Measurements from ENCODE around the gene GORASP2. TPM values are rescaled to one million over a fixed set of nuclear protein-coding genes. Genes with fewer than 3 reads are reported as not detected.

The GORASP2 gene
- total and polyA plus RNA-seq, 2 of the 4 experiments (the other 2 are of a cell fraction): 53.1 to 156 TPM

DNA sequence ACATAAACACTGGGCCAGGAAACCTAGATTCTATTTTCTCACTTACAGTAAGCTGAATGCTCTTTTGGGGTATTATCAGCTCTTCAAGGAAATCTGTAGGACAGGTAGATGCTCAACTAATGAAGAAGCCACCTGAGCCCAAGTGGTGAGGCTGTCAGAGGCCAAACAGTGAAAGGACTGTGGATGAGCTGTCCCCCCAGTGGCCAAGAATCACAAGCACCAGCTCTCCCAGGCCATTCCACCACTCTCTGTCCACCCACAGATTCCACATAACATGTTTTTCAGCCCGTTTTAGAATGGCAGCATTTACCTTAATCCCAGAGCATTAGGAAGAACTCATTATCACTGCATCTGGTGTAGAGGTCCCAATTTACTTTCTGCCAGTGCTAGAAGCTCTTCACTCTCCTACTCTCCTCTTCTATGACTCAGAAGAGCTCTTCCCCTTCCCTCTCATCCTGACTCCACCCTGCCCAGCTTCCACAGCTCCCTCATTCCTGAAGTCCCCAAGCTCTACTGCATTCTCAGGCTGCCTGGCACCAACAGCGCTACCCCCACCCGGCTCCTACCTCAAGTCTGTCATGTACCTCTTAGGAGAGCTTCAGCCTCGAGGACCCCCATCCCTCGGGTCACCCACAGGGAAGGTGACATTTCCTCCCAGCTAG lies 43.8 kb upstream of the GORASP2 start:
- ChIA-PET POLR2A (ENCODE audit: unreplicated experiment) (no interaction called here), CTCF (interaction anchor here (2.3 kb wide), 1 partner anchor 13 kb away, joined by 8 read pairs; no protein-coding TSS in a partner anchor)
- H4K91ac ChIP-seq (ENCODE audit: insufficient read depth, low read depth, low read length): no peak overlapping the region
- H3K23ac ChIP-seq (ENCODE audit: low read depth, low read length): no peak overlapping the region
- no TSS peak for BruUV-seq (replicated peaks)
- H3K18ac ChIP-seq (ENCODE audit: low read depth, low read length): no peak overlapping the region
- H2AK9ac ChIP-seq (replicated peaks; ENCODE audit: low read depth, low read length, poor library complexity): no peak overlapping the region
- H3K4me1 ChIP-seq (ENCODE audit: control insufficient read depth, insufficient read depth, low read length): no peaks in the 10 kb centered on the region
- 33% methylated on average over 1 of the region's 5 CpGs; no CpG with 5 or more reads in 1 of the 2 experiments for WGBS, 2 experiments (ENCODE audit: extremely low coverage in 2 of 2, insufficient read length in 1 of 2)
- in situ Hi-C loops (cut with MboI; ENCODE audit: low sequenced_read_pairs) (no loop called here), dilution Hi-C loops (cut with HindIII; ENCODE audit: low sequenced_read_pairs, unreplicated experiment) (no loop called here), intact Hi-C loops (cut with micrococcal nuclease) (no loop called here)
- no peak overlapping the region for H3K14ac ChIP-seq (replicated peaks; ENCODE audit: low read depth, low read length)
- no peak overlapping the region for H2AFZ ChIP-seq (replicated peaks; ENCODE audit: low read length, poor library complexity)
- no peak overlapping the region for H3K56ac ChIP-seq (ENCODE audit: extremely low read depth, insufficient read depth, low read length)
- no peak overlapping the region for H2BK120ac ChIP-seq (ENCODE audit: low read depth, low read length)
- H4K5ac ChIP-seq (ENCODE audit: low read depth, low read length): no peak overlapping the region
- DNase-seq: no peak
- no peak overlapping the region for H3K9ac ChIP-seq (ENCODE audit: low read depth, low read length)
- H2AK5ac ChIP-seq (ENCODE audit: low read depth, low read length): no peak overlapping the region; the same call in 1 of the 2 replicates
- H3K27ac ChIP-seq (ENCODE audit: insufficient read depth, low read length): no peak overlapping the region
- H2BK5ac ChIP-seq (ENCODE audit: low read depth, low read length, poor library complexity, severe bottlenecking): no peak overlapping the region
- H3K27me3 ChIP-seq (ENCODE audit: control insufficient read depth, insufficient read depth, low read length): peaks cover 4% of the 10 kb centered on the region; the same call in 1 of the 2 replicates
- ATAC-seq (ENCODE audit: low read depth): no peak
- H2BK20ac ChIP-seq (ENCODE audit: low read depth, low read length): no peak overlapping the region
- no peak overlapping the region for H2BK15ac ChIP-seq (ENCODE audit: low read depth, low read length)
- H3K4me2 ChIP-seq (ENCODE audit: low read depth, low read length): no peak overlapping the region
- no peak overlapping the region for H3K4me3 ChIP-seq (ENCODE audit: insufficient read depth, low read depth, low read length)
- no peaks in the 10 kb centered on the region for H3K9me3 ChIP-seq (ENCODE audit: control insufficient read depth, insufficient read depth, low read length)
- H3K9me1 ChIP-seq (ENCODE audit: insufficient read depth, low read length): no peaks in the 10 kb centered on the region
- H4K8ac ChIP-seq (ENCODE audit: low read depth in 2 of 2, low read length in 2 of 2): no peak overlapping the region
- TF ChIP-seq RFX5 (IDR thresholded peaks at IDR 0.05; ENCODE audit: low read depth, low read length): no peak
- TF ChIP-seq NFE2L2 (IDR thresholded peaks at IDR 0.05; ENCODE audit: low read depth, low read length): no peak
- TF ChIP-seq, protein P1, sequence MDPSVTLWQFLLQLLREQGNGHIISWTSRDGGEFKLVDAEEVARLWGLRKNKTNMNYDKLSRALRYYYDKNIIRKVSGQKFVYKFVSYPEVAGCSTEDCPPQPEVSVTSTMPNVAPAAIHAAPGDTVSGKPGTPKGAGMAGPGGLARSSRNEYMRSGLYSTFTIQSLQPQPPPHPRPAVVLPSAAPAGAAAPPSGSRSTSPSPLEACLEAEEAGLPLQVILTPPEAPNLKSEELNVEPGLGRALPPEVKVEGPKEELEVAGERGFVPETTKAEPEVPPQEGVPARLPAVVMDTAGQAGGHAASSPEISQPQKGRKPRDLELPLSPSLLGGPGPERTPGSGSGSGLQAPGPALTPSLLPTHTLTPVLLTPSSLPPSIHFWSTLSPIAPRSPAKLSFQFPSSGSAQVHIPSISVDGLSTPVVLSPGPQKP (IDR thresholded peaks at IDR 0.05; ENCODE audit: borderline replicate concordance, low read depth, low read length): no peak
- no peak for TF ChIP-seq MXI1 (IDR thresholded peaks at IDR 0.05; ENCODE audit: borderline replicate concordance, low read depth, low read length)
- TF ChIP-seq CEBPB (IDR thresholded peaks at IDR 0.05; ENCODE audit: low read depth, low read length): no peak
- no peak for TF ChIP-seq MAFK (IDR thresholded peaks at IDR 0.05; ENCODE audit: low read depth, low read length)
- TF ChIP-seq, protein P2, sequence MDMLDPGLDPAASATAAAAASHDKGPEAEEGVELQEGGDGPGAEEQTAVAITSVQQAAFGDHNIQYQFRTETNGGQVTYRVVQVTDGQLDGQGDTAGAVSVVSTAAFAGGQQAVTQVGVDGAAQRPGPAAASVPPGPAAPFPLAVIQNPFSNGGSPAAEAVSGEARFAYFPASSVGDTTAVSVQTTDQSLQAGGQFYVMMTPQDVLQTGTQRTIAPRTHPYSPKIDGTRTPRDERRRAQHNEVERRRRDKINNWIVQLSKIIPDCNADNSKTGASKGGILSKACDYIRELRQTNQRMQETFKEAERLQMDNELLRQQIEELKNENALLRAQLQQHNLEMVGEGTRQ (IDR thresholded peaks at IDR 0.05; ENCODE audit: low read depth, low read length): no peak
- TF ChIP-seq RAD21 (IDR thresholded peaks at IDR 0.05; ENCODE audit: low read length): no peak
- no peak overlapping the region for H3K4ac ChIP-seq (ENCODE audit: low read depth, low read length)
- H3K36me3 ChIP-seq (ENCODE audit: control insufficient read depth, insufficient read depth, low read length): no peaks in the 10 kb centered on the region
- H4K20me1 ChIP-seq (ENCODE audit: insufficient read depth, low read length): no peaks in the 10 kb centered on the region
- no peaks in the 10 kb centered on the region for H3K79me1 ChIP-seq (ENCODE audit: low read depth in 1 of 2, low read length in 2 of 2)
